Measurements from ENCODE around the gene PQBP1.

PQBP1 gene

GRCh38 chrX:48902135-48902534 is 4.4 kb downstream of the PQBP1 start:
- no peak for DNase-seq

GRCh38 chrX:48902776-48903175 is 5.0 kb downstream of the PQBP1 start:
- DNase-seq = no peak

GRCh38 chrX:48903290-48903689 is 5.6 kb downstream of the PQBP1 start:
- no peak for DNase-seq

- DNase-seq = no peak
These were observed 6.5 kb downstream of the PQBP1 start for GRCh38 chrX:48904180-48904579.

- no peak for DNase-seq
These were observed 6.9 kb downstream of the PQBP1 start for GRCh38 chrX:48904626-48905025.

- no peak for DNase-seq
These were observed 7.5 kb downstream of the PQBP1 start for GRCh38 chrX:48905090-48905790.

- DNase-seq = no peak
These were observed 10.9 kb downstream of the PQBP1 start for GRCh38 chrX:48908600-48908999.

- no peak for DNase-seq
These were observed 12.1 kb downstream of the PQBP1 start for GRCh38 chrX:48909703-48910294.

GRCh38 chrX:48910926-48911411 is 13.2 kb downstream of the PQBP1 start:
- DNase-seq = peak; percentile 36

- DNase-seq = peak; percentile 65
These were observed 13.9 kb downstream of the PQBP1 start, which contains the start of gene SLC35A2 for GRCh38 chrX:48911412-48912182. Gene SLC35A2, minus strand, starts transcription at chrX:48911646. Its CDS starts 10 bp downstream, at chrX:48911636.

- DNase-seq = no peak
These were observed 16.1 kb downstream of the PQBP1 start for GRCh38 chrX:48913605-48914366.

GRCh38 chrX:48914593-48915493 is 17.1 kb downstream of the PQBP1 start:
- no peak for DNase-seq

GRCh38 chrX:48917139-48918001 is 19.6 kb downstream of the PQBP1 start:
- peak; percentile 87 for DNase-seq

GRCh38 chrX:48918301-48918642 is 20.5 kb downstream of the PQBP1 start:
- DNase-seq = no peak

- DNase-seq = peak; percentile 60
These were observed 21.1 kb downstream of the PQBP1 start, which contains the start of gene PIM2 for GRCh38 chrX:48918643-48919340. Gene PIM2, minus strand, starts transcription at chrX:48919024. Its CDS starts 190 bp downstream, at chrX:48918834.

GRCh38 chrX:48919360-48919841 is 21.7 kb downstream of the PQBP1 start:
- no peak for DNase-seq

- no peak for DNase-seq
These were observed 22.4 kb downstream of the PQBP1 start for GRCh38 chrX:48919947-48920717.

- DNase-seq = no peak
These were observed 23.0 kb downstream of the PQBP1 start for GRCh38 chrX:48920718-48921104.

- DNase-seq = no peak
These were observed 26.0 kb downstream of the PQBP1 start for GRCh38 chrX:48923771-48924170.
